HG03354 (cell line): ENCODE data around the gene ZNRF4.
"Not testable (repeated sequence)": the region's sequence is repeated elsewhere in the genome, so short reads cannot be mapped to it uniquely, and the experiment has no call there.

Experiments
- ATAC-seq: cut with Tn5 transposase; IDR thresholded peaks from one replicate; pipeline ENCODE4 v1.9.1; 2021; ENCODE audit warnings: mild to moderate bottlenecking; ENCODE audit not compliant: unreplicated experiment, poor library complexity, severe bottlenecking

ZNRF4 gene

DNA sequence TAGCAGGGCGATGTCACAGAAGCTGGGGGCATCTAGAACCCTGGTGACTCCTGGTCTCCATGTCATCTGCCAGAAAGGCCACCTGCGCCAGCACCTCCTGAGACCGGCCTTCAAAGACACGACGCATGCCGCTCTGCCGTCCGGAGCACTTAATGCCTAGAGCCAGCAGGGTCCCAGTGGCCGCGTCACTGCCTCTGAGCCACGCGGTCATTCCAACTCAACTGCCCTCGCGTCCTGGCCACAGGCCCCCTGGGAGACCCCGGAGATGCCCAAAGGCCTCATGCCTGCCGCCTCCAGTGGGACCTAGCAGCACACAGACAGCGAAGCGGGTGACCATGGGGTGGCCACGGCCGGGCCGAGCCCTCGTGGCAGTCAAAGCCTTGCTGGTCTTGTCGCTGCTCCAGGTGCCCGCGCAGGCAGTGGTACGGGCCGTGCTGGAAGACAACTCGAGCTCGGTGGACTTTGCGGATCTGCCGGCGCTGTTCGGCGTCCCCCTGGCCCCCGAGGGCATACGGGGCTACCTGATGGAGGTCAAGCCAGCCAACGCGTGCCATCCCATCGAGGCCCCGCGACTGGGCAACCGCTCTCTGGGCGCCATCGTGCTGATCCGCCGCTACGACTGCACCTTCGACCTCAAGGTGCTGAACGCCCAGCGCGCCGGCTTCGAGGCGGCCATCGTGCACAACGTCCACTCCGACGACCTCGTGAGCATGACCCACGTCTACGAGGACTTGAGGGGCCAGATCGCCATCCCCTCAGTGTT is at the start of gene ZNRF4:
Gene ZNRF4 (plus strand): TSS at position 51 of the 763 bp plus-strand sequence. CDS start 75 bp downstream, at position 126.
- no peak for ATAC-seq

DNA sequence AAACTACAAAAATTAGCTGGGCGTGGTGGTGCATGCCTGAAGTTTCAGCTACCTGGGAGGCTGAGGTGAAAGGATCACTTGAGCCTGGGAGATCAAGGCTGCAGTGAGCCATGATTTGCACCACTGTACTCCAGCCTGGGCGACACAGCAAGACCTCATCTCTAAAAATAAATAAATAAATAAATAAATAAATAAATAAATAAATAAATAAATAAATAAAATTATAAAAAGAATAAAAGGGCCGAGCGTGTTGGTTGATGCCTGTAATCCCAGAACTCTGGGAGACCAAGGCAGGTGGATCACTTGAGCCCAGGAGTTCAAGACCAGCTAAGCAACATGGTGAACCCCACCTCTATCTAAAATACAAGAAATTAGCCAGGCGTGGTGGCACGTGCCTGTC is 49.0 kb upstream of the ZNRF4 start:
- not testable (repeated sequence) for ATAC-seq

GRCh38 chr19:5406816-5407215 is 48.4 kb upstream of the ZNRF4 start:
- no peak for ATAC-seq

- ATAC-seq, result no peak
Measured at GRCh38 chr19:5407356-5407755, 47.9 kb upstream of the ZNRF4 start.

- no peak for ATAC-seq
Measured at GRCh38 chr19:5417495-5418436, 37.5 kb upstream of the ZNRF4 start.

DNA sequence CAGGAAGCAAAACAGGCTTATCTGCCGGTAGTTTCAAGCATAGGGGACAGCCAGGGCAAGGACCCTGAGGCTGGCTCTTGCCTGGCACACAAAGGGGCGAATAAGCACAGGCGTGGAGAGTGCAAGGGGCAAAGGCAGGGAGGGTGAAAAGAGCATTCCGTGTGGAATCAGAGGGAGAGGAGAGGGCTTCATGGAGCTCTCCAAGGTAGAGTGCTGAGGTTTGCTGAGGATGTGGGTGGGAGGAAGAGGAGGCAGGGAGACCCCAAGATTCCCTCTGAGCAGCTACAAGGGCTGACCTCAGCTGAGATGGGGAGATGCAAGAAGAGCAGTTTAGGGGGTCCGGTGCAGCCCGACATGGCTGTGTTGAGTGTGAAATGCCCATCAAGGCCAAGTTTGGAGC is 36.5 kb upstream of the ZNRF4 start:
- no peak for ATAC-seq

DNA sequence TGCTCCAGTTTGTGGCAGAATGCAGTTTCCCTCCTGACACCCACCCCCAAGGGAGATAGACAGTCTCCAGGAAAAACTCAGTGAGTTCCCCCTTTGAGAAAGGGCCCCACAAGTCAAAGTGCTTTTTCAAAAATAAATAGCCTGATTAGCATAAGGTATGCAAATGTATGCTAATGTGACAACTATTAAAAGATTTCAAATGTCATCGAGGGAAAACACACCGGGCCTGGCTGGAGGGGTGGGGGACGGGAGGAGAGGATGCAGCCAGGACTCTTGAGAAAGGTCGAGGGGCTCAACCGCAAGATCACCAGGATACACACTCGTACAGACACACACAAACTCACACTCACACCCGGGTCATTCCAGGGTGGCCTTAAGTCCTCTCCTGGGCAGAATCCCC is 34.3 kb upstream of the ZNRF4 start:
- ATAC-seq, result no peak

DNA sequence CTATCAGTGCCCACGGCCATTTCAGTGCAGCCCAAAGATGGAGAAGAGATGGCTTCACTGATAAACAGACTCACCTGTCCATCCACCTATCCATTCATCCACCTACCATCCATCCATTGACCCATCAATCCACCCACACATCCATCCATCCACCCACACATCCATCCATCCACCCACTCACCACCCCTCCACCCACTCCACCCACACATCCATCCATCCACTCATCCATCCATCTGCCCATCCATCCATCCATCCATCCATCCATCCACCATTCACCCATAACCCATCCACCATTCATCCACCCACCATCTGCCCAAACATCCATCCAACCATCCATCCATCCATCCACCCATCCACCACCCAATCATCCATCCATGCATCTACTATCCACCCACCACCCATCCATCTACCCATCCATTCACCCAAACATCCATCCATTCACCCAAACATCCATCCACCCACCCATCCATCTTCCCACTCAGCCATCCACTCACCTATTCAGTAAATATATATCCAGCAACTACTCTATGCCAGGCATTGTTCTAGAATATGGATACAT is 31.6 kb upstream of the ZNRF4 start:
- ATAC-seq, result no peak

- ATAC-seq, result no peak
Measured at GRCh38 chr19:5424192-5424973, 30.8 kb upstream of the ZNRF4 start.

DNA sequence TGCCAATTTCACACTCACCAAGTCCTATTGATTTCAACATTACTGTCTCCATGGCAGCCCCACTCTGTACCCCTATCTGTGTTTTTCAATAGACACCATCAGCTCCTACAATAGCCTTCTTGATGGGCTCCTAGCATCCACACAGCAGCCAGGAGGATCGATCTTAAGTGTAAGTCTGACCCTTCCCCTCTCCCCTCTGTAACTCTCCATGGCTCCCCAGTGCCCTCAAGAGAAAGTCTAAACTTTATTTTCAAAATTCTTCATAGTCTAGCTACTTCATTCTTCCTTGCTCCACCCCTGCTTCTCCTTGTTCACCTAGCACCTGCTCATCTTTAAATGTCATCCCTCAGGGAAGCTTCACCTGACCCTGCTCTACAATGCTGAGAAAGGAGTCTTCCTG is 30.0 kb upstream of the ZNRF4 start:
- no peak for ATAC-seq

GRCh38 chr19:5430237-5430636 is 25.0 kb upstream of the ZNRF4 start:
- no peak for ATAC-seq

GRCh38 chr19:5432687-5433086 is 22.5 kb upstream of the ZNRF4 start:
- ATAC-seq, result no peak

DNA sequence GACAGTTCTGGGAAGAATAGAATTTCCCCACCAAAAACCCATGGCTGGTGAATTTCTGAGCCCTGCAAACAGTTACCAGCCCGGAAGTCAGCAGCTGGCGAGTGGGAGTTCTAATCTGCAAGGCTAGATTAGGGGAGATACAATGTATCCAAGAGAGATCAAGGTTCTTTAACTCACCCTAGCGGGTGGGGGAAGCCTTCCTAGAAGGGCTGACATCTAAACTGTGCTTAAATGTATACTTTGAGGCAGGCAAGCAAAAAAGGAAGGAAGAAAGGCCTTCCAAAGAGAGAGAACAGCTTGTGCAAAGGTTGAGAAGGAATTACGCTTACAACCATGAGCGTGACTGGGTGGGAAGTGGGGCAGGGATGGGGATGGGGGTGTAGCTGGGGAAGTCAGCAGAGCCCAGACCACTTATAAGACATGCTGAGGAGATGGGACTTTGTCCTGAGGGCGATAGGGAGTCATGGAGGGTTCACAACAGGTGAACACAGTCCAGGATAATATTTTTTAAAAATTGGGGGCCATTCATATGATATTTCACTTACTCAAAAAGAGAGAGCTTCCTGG is 20.8 kb upstream of the ZNRF4 start:
- ATAC-seq, result no peak

- no peak for ATAC-seq
Measured at GRCh38 chr19:5434970-5435641, 20.1 kb upstream of the ZNRF4 start.

DNA sequence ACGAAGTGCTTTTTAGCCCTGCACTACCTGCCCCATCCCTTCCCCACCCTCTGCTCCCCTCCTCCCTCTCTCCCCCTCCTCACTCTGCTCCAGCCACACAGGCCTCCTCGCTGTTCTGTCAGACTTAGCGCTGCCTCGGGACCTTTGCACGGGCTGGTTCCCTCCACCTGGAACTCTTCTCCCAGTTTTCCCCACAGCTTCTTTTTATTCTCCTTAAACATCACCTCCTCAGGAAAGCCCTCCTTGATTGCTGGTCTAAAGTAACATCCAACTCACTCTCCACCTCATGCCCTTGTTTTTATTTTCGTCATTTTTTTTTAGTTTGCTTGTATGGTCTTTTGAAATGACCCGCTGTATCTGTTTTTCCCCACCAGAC is 19.6 kb upstream of the ZNRF4 start:
- no peak for ATAC-seq

- ATAC-seq, result no peak
Measured at GRCh38 chr19:5436106-5436947, 18.9 kb upstream of the ZNRF4 start.

GRCh38 chr19:5436948-5437306 is 18.3 kb upstream of the ZNRF4 start:
- ATAC-seq, result no peak

DNA sequence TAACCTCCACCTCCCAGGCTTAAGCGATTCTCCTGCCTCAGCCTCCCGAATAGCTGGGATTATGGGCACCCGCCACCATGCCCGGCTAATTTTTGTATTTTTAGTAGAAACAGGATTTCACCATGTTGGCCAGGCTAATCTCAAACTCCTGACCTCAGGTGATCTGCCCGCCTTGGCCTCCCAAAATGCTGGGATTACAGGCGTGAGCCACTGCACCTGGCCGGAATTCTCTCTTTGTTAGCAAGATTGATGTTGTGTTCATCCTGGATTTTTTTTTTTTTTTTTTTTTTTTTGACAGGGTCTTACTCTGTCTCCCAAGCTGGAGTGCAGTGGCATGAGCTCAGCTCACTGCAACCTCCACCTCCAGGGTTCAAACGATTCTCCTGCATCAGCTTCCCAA is 16.5 kb upstream of the ZNRF4 start:
- ATAC-seq, result not testable (repeated sequence)
